Heart left ventricle (tissue), 16 donors: ENCODE data around the gene GTPBP3. TPM values are rescaled to one million over a fixed set of nuclear protein-coding genes. Genes with fewer than 3 reads are reported as not detected.

ENCODE experiments used
- ATAC-seq, 4 donors: fragments of 200-7000 bp; cut with Tn5 transposase; one replicate each; pipeline ENCODE4 v1.9.1; 2020 to 2022; ENCODE audit warnings: moderate library complexity in 4 of 4, mild to moderate bottlenecking in 3 of 4, moderate number of reproducible peaks in 1 of 4
- DNase-seq, 5 donors: peaks; one replicate each; pipeline ENCODE4 v3.0.0-alpha.2; 2020
- H3K27ac ChIP-seq, 12 donors: fragments of 200-600 bp; sonication (generic) in 4 of 12; one replicate each; pipeline versions ENCODE4 v1.5.0 to v1.8.0; 2016 to 2022; ENCODE audit warnings: mild to moderate bottlenecking in 2 of 12
- H3K27me3 ChIP-seq, 9 donors: fragments of 200-600 bp; sonication (generic) in 2 of 9; one replicate each; pipeline versions ENCODE4 v1.5.1 to v1.8.0; 2016 to 2022; ENCODE audit warnings: mild to moderate bottlenecking in 3 of 9
- H3K36me3 ChIP-seq, 9 donors: fragments of 200-600 bp; sonication (generic) in 2 of 9; one replicate each; pipeline versions ENCODE4 v1.5.0 to v1.8.0; 2018 to 2022; ENCODE audit warnings: mild to moderate bottlenecking in 2 of 9
- H3K4me1 ChIP-seq, 12 donors: fragments of 200-600 bp; sonication (generic) in 4 of 12; one replicate each; pipeline versions ENCODE4 v1.5.0 to v1.8.0; 2016 to 2022; ENCODE audit warnings: mild to moderate bottlenecking in 3 of 12
- H3K4me3 ChIP-seq, 12 donors: fragments of 200-600 bp; sonication (generic) in 4 of 12; one replicate each; pipeline versions ENCODE4 v1.5.0 to v1.8.0; 2017 to 2022; ENCODE audit warnings: mild to moderate bottlenecking in 9 of 12, moderate library complexity in 4 of 12
- H3K9me3 ChIP-seq, 12 donors: fragments of 200-600 bp; sonication (generic) in 4 of 12; one replicate each; pipeline versions ENCODE4 v1.5.0 to v1.8.0; 2016 to 2022; ENCODE audit warnings: mild to moderate bottlenecking in 1 of 12
- CTCF ChIP-seq, 12 donors: fragments of 200-600 bp; sonication (generic) in 4 of 12; IDR thresholded peaks; one replicate each; pipeline versions ENCODE4 v1.5.0 to v1.8.0; 2018 to 2022; ENCODE audit warnings: antibody characterized with exemption in 12 of 12, mild to moderate bottlenecking in 5 of 12
- POLR2A ChIP-seq, 2 donors: fragments of 450-650 bp; IDR thresholded peaks; one replicate each; pipeline ENCODE4 v1.6.1; 2017; ENCODE audit warnings: antibody characterized with exemption in 2 of 2, mild to moderate bottlenecking in 2 of 2, moderate library complexity in 2 of 2
- WGBS, 4 donors: extraction: QIAGEN DNeasy Blood & Tissue Kit in 2 of 4; methylation state at CpG; one replicate each; pipeline versions ENCODE4 v1.1.5 to v1.1.7; 2013 to 2018; 5-methylcytosine and 5-hydroxymethylcytosine counted together
- intact Hi-C, 10 donors: fragments of 100-400 bp; cut with DNase I; formaldehyde crosslinking; loops; one replicate each; pipeline versions ENCODE4 v1.11.1 to v1.14.2; 2022
- polyA plus RNA-seq, 2 donors: library from polyadenylated mRNA; stranded (reverse); fragments of 200-250 nt; gene quantifications; one replicate each; pipeline ENCODE4 v1.2.3, GENCODE V29; 2013
- total RNA-seq, 9 donors: library from RNA; depleted of rRNA in 2 of 9; stranded (reverse); fragments of >200 nt in 2 of 9; fragmentation: NEBNext Ultra II Directional in 3 of 9; extraction: Animal tissue kit (Norgen Biotek cat#: 25700) in 3 of 9; gene quantifications; one replicate each; pipeline versions ENCODE4 v1.1.0 to v1.2.4, GENCODE V29; 2016 to 2023
- donor health status: ischemic (EF 13 %, LVEDD 7.1; RV severe dilation, severe dysfunction).
- donor health status: healthy with polysubstance abuse.
- donor health status: DM: no; HTN: yes; CAD: no.
- donor health status: DM: no; HTN: no; CAD: no.
- donor health status: ischemic (EF 25% LVEDD 6.9; RV normal size, moderate dysfunction).
- donor health status: ischemic (EF 25% LVEDD 5.7; RV mildly dilated, moderate dysfunction).
- donor health status: healthy.
- donor health status: DM: yes; HTN: yes; CAD: no.
- donor health status: ischemic (EF 35%, LVEDD 5.7; RV mildly dilated, moderate dysfunction).
- donor health status: nonischemic (EF 11% LVEDD 7.7; RV severe dilation, severe dysfunction).
- donor health status: DM: yes; HTN: yes; CAD: no.
- donor health status: PGD.
- donor health status: ischemic (EF 29% LVEDD 5.4; RV normal size, mild dysfunction).
- donor health status: nonischemic (EF 23%, LVEDD 6.1; RV moderate dilation, normal function).

GTPBP3 gene
- total and polyA plus RNA-seq, 11 donors, result 6.3 to 20.1 (median 11.3) TPM

DNA sequence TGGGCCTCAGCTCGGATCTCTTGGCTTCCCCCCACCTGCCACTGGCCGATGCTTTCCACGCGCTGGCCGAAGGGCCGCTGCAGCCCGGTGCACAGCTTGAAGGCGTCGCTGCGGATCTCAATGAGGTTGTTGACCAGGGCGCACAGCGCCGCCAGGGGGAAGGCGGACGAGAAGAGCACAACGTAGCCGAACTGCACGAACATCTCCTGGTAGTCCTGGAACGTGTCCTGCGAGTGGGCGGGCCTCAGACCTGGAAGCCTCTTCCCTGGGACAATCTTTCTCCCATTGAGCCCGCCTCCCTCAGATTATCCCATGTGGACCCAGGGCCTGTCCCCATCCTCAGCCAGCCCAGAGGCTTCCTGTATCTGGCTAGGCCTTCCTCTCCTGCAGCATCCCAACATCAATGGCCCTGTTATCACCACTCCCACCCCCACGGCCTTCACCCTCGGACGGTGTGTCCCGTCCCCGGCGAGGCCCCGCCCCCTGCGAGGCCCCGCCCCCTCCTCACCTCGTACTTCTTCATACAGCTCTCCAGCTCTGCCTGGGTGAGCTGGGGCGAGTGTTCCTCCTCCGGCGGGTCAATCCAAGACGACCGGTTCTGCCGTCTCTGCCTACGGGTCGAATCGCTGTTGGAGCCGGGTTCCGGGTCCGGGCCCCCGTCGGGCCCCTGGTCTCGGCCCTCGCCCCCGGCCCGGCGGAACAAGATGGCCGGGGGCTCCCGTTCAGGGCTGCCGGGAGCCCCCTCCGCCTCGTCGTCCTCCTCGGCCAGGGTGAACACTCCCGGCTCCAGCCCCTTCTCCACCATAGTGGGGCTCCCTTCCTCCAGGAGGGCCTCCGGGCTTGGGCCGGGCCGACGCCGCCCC is 9.5 kb upstream of the GTPBP3 start:
- Histone ChIP-seq H3K4me1 (peaks cover 0 to 21% (median 0%) of the 10 kb centered on the region in 12 donors), H3K27ac (peak overlapping the region in 1 of 12 donors; percentile 27), H3K4me3 (peak overlapping the region in 9 of 12 donors; percentile 1 to 51 (median 26)), H3K27me3 (peaks cover 0 to 17% (median 0%) of the 10 kb centered on the region in 9 donors), H3K36me3 (peaks cover 0 to 18% (median 0%) of the 10 kb centered on the region in 9 donors), H3K9me3 (no peaks in the 10 kb centered on the region)
- DNase-seq (no peak), ATAC-seq (peak in 3 of 4 donors; percentile 17 to 31 (median 24))
- 52 to 67% (median 55%) methylated on average over 39 to 64 of the region's 64 CpGs for WGBS, 4 donors
- TF ChIP-seq CTCF (IDR thresholded peaks at IDR 0.05) (no peak), POLR2A (IDR thresholded peaks at IDR 0.05) (no peak)
- intact Hi-C loops, result no loop called here

DNA sequence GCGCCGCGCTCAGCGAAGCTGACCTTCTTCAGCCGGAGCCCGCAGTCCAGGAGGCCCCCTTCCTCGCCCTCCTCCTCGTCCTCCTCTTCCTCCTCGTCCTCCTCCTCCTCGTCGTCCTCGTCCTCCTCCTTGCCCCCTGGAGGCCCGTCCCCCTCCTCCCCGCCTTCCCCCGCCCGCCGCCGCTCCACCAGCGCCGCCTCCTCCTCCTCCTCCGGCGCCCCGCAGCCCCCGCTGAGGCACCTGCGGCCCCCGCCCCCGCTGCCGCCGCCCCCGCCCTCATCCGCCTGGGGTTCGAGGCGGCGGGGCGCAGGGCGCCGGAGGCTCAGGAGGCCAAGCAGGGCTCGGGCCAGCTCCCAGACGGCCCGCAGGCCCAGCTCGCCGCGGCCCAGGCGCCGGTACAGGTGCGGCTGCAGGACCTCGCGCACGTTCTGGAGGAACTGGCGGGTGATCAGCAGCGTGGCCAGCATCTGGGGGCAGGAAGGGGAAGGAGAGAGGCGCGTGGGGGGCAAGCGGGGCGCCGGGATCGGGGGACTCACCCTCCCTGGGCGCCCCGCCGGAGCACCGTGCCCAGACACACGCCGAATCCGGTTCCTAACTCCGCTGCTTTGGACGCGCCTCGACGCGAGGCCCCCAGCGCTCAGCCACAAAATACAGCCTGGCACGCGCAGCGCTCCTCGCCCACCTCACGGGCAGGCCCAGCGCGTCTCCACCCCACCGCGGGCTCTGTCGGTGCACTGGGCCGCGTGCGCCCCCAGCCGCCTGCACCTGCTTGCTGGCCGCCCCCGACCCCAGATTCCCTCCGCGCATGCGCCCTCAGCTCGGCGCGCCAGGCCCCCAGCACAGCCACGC is 8.6 kb upstream of the GTPBP3 start:
- no peak for ATAC-seq
- H3K36me3 ChIP-seq, result peaks cover 0 to 17% (median 0%) of the 10 kb centered on the region in 9 donors

GRCh38 chr19:17329366-17330261 is 7.7 kb upstream of the GTPBP3 start:
- TF ChIP-seq POLR2A (IDR thresholded peaks at IDR 0.05) (no peak), CTCF (IDR thresholded peaks at IDR 0.05) (no peak)
- ATAC-seq, result no peak
- no peak for DNase-seq
- Histone ChIP-seq H3K27me3 (peaks cover 0 to 17% (median 0%) of the 10 kb centered on the region in 9 donors), H3K4me3 (peak overlapping the region in 2 of 12 donors; percentile 12 to 51), H3K4me1 (peaks cover 0 to 29% (median 7%) of the 10 kb centered on the region in 12 donors), H3K36me3 (peaks cover 0 to 17% (median 0%) of the 10 kb centered on the region in 9 donors), H3K27ac (no peak overlapping the region), H3K9me3 (no peaks in the 10 kb centered on the region)
- intact Hi-C loops, result no loop called here
- WGBS, 4 donors, result 74 to 83% (median 76%) methylated on average over 46 to 51 of the region's 51 CpGs

More for the DNA sequence above, 8.6 kb upstream of the GTPBP3 start:
- TF ChIP-seq POLR2A (IDR thresholded peaks at IDR 0.05), result no peak
- no peak for TF ChIP-seq CTCF (IDR thresholded peaks at IDR 0.05)
- intact Hi-C loops, result no loop called here
- Histone ChIP-seq H3K4me3 (peak overlapping the region in 9 of 12 donors; percentile 1 to 51 (median 26)), H3K27ac (peak overlapping the region in 1 of 12 donors; percentile 27), H3K27me3 (peaks cover 0 to 17% (median 0%) of the 10 kb centered on the region in 9 donors), H3K9me3 (no peaks in the 10 kb centered on the region), H3K4me1 (peaks cover 0 to 24% (median 3%) of the 10 kb centered on the region in 12 donors)
- 44 to 65% (median 53%) methylated on average over 52 to 94 of the region's 94 CpGs for WGBS, 4 donors
- no peak for DNase-seq
